Ecto neural progenitor cell (in vitro differentiated cells): ENCODE measurements around the gene BHLHE23.

ENCODE experiments used
- DNase-seq: peaks from one replicate; pipeline ENCODE4 v3.0.0-alpha.2; 2018; ENCODE audit warnings: low spot score

Gene BHLHE23

DNA sequence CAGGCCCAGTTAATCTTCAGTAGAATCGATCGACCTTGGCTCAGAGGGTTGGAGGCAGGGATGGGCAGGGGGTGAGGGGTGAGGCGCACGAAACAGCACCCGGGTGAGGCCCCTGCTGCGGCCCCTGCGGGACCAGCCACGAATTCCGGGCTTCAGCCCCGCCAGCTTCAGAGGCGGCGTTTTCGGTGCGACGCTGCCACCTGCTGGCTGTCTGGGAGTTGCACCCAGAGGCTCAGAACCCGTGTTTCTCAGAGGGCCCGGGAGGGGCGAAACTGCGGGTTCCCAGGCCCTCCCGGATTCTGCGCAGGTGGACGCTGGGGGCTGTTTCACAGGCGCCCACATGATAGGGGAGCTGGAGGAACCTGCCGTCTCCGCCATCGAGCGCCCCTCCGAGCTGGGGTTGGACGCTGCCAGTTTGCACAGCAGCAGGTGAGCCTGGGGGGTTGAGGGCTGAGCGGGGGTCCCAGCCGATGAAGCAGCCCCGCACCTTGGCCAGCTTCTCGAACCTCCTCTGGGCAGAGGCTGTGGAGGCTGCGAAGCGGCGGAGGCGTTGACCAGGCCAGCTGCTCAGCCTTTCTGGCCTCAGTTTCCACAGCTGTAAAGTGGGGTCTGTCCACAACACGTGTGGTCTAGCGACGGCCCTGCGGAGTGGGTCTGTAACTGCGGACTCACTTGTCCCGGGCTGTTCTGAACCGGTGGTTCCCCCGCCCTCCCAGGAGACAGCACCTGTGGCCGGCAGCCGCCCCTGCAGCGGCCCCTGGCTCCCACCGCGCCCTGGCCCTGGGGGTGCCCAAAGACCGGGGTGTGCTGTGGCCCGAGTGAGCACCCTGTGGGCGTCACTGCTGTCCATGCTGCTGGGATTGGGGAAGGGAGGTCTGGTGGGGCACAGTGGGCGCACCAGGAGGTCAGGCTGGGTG is 2.5 kb upstream of the BHLHE23 start:
- peak; percentile 90 for DNase-seq

DNA sequence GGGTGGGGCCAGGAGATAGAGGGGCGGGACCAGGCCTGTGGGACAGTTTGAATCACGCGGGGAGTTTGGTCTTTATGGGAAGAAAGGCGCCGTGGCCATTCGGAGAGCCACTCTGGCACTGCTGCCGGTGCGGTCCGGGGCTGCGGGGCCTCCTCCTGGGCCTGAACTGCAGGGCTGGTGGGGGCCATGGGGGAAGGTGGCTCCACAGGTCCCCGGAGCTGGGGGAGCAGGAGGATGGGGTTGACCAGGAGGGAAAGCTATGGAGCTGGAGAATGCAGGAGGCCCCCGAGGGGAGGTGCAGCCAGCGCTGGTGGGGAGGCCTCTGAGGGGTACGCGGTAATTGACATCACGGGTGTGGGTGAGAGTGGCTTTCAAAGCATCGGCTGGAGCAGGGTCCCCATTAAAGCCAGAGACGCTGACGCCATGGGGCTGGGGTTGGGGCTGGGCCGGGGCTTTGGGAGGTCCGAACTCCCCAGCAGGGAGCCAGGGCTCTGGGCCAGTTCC is 1.8 kb upstream of the BHLHE23 start:
- DNase-seq, result no peak

DNA sequence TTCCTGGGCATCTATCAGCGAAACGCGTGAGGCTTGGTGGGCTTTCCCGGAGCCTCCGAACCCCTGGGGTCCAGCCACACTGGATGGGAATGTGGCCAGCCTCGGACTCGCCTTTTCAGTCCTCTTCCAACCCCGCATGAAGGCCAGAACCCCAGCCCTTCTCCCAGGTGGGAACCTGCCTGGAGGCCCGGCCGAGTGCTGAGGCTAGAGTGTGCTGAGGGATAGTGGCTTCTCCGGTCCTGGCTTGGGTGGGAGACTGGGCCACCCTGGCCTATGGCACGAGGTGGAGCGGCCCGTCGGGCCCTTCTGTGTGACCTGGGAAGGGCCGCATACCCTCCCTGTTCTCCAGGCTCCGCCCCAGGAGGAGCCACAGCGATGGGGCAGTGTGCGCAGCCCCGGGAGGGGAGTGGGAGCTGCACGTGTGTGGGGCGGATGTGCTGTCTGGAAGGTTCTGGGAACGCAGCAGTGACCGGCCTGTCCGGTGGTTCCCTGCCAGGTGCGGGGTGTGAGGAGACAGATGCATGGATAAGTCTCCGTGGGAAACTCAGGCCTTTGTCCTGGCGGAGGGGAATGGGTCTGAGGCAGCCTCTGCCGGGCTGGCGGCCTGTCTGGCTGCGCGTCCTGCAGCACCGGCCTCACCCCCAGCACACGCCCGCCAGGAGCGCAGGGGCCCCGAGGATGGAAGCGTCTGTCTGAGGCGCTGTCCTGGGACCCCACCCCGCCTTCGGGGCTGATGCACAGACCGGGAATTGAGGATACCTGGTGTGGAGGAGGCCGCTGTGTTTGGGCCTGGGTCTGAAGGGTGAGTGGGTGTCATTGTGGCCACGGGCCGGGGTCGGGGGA is 1.1 kb upstream of the BHLHE23 start:
- peak; percentile 66 for DNase-seq

DNA sequence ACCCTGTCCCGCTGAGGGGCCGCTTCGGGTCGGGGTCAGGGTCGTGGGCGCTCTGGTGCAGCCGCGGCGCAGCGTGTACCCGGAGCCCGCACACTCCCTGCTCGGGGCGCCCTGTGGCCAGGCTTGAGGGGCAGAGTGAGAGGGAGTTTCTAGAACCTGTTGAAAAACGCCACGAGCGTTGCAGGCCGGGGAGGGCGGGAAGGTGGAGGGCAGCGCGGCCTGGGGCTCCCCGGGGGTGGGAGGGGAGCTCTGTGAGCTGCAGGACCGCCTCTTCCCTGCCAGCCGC is 539 bp upstream of the BHLHE23 start:
- DNase-seq, result no peak

DNA sequence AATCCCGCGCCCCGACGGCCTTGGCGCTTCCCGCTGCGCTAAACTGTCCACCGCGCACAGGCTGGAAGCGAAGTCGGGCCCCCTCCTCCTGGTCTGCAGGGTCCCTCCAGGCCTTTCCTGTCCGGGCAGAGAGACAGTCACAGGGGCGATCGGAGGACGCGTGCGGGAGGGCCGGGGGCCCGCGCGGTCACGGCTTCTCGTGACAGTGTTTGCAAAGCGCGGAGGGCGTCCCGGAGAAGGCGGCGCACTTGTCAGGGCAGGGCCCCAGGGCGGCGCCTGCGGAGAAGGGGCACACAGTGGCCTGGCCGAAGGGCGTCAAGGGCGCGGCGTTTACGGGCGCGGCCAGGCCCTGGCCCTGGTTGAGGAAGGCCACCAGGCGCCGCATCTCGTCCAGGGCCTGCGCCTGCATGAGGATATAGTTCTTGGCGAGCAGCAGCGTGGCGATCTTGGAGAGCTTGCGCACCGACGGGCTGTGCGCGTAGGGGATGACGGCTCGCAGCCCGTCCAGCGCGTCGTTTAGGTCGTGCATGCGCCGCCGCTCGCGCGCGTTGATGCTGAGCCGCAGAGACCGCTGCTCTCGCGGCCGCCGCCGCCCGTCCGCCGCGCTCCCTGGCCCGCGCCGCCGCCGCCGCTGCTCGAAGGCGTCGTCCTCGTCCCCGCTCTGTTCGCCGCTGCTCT is 763 bp downstream of the BHLHE23 start:
- no peak for DNase-seq

DNA sequence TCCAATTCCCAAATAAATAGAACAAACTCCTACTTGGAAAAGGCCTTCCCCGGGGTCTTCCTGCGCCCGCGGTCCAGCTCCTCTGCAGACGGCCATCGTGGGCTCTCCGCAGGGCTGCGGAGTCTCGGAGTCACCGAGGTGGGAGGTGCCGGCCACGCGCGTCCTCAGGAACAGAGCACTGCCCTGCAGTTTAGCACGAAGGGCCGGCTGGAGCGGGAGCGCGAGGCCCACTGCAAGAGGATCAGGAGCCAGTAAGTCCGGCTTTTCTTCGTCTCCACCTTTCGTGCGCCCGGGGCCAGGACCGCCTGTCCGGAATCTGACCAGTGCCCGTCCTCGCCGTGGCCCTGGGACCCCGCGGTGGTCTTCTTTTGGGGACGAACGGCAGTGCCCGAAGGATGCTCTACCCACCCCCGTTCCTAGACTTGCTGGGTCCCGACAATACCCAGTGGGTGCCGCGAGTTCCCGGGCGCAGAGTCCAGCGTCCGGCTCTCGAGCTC is 1.4 kb downstream of the BHLHE23 start:
- DNase-seq, result no peak

DNA sequence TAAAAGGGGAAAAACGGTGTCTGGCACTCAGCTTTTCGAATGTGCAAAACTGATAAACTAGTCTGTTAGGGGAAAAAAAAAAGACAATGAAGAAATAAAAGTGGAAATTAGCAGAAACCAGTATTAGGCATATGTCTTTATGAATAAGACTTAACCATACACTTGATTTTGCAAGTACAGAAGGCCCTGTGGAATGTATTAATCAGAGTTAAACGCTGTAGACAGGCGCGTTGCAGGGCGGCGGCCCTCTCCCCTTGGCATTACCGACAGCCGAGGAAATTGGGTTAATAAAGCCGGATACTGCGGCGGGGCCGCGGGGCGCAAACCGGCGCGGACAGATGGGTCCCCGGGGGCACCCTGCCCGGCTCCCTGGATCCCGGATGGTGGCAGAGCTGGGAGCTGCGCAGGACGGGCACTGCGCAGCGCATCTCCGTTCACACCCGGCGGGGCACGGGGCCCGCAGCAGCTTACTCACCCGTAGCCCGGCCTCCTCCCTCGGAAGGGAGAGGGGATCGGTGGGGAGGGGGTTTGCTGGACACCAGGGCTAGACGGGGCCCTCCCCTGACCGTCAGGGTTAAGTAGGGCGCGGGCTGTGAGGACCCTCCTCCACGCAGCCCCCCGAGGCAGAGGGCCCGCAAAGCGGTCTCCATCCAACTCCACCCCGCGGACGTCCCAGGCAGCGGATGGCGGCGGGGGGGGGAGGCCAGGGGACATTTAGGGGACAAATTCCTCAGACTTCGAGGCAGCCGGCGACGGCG is 2.0 kb downstream of the BHLHE23 start:
- DNase-seq, result no peak

DNA sequence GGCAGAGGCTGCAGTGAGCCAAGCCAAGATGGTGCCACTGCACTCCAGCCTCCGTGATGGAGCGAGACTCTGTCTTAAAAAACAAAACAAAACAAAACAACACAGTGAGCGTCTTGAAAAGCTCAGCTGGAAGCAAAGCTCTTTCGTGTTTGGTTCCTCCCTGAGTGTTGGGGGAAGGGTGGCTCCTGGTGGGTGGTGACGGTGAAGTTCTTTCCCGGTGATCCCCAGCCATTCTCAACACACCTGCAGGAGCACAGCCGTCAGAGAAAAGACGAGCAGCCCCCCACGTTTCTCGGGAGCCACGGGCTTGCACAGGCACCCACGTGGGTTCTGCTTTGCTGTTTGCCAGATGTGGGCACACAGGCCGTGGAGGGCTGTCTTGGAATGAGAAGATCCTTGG is 3.2 kb downstream of the BHLHE23 start:
- no peak for DNase-seq

DNA sequence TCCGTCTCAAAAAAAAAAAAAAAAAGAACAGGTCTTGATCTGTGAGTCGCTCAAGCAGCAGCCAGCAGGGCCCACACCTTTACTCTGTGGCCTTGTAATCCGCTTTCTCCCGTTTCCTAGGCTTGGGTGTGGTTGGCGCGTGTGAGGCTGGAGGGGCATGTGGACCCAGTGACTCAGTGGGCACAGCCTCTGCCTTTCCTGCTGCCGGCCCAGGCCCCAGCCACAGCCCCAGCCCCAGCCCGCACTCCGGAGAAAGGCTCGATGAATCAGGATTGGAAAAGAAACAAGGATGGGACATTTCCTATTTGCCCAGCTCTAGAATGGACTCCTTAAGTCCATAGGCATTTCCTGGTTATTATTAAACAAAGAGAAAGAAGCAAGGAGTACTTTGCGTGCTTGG is 4.3 kb downstream of the BHLHE23 start:
- no peak for DNase-seq

DNA sequence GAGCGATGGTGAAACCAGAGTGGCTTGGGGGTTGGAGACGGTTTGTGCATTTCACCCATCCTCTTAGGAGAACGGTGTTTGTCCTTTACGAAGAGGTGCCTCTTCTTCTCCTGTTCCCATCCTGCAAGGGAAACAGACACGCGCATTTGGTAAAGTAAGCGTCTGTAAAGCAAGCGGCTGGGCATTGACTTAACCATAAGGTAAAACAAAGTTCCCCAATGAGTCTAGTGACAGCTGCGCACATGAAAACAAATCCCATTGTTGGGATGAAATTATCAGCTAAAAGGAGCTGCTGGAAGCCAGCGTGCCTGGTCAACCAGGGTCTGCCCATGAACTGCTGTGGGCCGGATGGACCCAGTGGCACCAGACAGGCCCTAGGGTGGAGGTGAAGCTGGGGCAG is 5.8 kb downstream of the BHLHE23 start:
- no peak for DNase-seq

DNA sequence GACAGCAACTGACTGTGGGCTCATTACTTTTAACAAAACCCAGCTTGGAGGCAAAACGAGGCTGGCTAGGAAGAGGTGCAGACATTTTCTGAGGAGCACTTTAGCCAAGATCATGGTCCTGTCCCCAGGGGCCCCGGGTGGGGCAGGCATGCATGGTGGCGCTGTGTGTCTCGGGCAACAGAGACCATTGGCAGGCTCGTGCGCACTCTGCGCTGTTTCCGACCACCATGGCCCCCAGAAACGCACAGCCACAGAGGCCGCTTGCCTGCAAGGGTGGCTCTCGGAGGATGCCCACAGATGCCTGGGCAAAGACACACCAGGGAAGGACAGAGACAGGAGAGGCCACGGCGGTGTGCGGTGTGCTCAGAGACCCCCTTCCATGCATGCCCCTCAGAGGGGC is 6.7 kb downstream of the BHLHE23 start:
- no peak for DNase-seq

DNA sequence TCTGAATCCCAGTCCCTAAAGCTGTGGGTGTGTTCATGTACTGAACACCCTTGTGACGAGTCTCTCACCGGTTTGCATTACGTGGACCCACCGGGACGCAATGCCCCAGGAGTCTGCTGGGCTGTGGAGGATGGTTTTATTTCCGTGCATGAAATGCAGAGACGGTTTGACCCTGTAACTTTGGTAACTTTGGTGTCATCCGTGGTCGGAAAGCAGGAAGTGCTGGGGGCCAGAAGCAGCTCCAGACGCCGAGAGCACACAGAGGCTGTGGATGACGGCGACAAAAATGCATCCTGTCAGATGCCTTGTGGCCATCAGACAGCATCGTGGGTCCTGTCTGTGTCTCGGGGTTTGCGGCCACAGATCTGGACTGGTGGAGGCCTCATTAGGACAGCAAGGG is 7.2 kb downstream of the BHLHE23 start:
- no peak for DNase-seq

DNA sequence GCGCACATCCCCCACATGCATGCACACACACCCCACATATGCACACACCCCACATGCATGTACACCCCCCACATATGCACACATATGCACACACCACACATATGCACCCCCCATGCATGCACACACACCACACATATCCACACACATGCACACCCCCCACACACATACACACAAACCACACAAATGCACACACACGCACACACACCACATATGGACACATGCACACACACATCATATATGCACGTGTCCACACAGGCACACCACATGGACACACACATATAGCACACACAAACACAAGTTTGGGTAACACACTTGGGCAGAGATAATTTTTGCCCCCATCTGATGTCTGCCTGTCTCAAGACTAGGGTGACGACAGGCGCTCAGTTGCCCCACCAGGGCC is 8.3 kb downstream of the BHLHE23 start:
- no peak for DNase-seq

DNA sequence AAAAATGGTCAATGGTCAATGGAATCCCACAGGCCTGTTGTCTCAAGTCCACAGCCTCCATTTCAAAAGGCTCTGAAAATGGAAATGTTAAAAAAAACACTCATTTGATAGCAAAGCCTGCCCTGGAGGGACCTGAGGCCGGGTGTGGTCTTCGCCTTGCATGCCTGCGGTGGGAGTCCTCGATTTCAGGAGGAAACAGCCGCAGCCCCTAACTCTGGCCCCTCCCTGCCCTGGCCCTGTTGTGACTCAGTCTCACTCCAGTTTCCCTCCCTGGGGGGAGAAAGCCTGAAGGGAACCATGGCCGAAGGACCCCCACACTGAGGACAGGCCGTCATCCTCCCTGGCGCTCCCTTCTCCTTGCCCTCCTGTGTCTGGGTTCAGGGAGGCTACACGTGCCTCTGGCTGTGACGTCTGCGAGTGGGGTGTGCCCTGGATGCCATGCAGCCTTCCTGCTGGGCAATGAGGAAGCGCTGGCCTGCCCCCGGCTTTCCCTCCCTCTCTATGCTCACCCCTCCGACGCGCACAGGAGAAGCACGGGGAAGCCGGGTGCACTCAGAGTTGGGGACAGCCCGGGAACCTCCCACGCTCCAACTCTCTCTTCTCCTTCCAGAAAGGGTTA is 9.2 kb downstream of the BHLHE23 start:
- no peak for DNase-seq

DNA sequence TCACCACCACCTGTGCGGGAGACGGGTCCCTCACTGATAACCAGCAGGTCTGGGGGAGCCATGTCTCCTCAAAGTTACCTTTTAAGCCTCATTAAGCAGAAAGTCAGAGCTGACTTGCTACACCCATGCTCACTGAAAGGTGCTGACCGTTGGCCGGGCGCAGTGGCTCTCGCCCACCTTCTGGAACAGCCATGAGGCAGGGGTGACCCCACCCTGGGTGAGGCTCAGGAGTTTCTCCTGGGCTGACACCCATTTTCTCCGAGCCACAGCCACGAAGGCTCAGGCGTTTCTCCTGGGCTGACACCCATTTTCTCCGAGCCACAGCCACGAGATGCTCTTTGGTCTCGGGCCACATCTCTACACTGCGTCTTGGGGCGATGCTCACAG is 10.2 kb downstream of the BHLHE23 start:
- no peak for DNase-seq

DNA sequence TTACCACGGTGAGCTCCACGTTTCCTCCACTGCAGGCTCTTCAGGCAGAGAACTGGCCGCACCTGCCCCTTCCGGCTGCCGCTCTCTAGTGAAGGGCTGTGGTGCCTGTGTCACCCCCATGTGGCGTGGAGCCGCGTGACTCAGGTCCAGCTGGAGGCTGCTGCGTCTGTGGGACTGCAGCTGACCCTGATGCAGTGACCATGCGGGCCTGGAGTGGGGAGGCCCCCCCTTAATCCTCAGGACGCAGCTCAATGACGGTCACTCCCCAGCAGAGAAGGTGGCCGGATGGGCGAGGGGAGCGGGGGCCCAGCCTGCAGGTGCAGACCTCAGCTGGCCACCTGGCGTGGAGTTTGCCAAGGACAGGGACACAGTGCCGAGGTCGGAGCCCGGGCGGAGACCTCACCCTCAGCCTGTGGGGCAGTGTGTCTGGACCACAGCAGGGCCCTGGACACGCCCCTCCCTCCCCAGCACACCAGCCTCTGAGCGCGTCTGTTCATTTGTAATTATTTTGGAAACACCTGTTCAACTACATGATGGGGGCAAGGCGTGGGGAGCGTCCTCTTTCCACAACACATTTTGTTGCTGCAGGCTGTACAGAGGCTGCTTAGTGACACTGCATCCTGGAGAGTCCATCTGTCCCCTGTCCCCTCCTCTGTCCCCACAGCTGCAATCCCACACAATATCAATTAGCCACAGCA is 10.7 kb downstream of the BHLHE23 start:
- no peak for DNase-seq

DNA sequence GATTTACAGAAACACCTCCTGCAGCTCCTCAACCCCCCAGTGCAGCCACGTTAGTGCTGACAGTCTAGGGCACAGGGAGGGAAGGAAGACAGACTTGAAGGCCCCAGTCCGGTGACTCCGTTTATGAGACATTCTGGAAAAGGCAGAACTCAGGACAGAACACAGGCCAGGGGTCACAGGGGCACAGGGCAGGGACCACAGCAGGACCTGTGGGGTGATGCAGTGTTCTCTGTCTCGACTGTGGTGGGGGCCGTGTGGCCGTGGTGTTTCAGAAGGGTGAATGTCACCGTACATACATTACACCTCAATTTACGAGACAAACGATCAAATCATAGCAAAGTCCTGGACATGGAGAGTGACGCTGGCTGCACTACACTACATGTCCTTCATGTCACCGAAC is 11.3 kb downstream of the BHLHE23 start:
- no peak for DNase-seq

DNA sequence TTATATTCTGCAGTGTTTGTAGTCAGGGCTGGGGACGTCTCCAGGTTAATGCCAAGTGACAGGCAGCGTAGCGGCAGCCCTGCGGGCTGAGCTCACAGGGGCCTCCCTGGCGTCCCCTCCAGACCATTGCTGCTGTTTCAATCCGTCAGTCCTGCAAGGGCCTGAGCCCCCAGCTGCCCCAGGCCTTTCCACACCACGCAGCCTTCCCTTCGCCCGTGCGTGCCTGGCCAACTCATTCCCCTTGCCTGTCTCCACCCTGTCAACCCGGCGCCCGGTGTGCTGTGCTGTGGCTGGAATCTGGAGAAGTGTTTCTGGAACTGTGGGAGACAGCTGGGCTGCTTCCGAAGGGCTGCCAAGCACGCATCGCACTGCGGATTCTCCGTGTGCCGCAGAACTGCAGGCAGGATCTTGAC is 11.9 kb downstream of the BHLHE23 start:
- no peak for DNase-seq

DNA sequence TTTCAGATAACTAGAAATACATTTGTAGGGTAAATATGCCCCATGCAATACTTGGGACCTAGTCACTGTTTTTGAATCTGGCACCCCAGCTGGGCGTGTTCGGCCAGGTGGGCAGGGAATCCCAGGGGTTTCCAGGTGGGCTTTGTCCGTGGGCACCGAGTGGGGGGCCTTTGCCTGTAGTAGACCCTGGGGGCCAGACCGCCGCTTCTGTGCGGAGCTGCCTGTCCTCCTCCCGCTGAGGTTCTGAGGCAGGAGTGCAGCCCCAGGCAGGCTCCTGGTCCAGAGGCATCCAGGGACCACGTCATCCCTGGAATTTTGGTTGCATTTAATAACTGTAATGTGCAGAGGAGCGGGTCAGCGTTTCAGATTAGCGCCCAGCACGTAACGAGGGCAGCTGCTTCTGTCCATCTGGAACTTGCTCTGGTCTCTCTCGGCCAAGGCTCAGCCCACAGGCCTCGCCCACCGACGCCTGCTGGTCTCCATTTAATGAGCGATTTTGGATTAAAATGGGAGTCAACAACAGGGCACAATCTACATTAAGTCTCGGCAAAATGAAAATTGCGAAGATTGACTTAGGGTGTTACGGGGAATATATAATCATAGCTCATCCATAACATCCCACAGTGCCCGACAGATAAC is 12.8 kb downstream of the BHLHE23 start:
- no peak for DNase-seq

DNA sequence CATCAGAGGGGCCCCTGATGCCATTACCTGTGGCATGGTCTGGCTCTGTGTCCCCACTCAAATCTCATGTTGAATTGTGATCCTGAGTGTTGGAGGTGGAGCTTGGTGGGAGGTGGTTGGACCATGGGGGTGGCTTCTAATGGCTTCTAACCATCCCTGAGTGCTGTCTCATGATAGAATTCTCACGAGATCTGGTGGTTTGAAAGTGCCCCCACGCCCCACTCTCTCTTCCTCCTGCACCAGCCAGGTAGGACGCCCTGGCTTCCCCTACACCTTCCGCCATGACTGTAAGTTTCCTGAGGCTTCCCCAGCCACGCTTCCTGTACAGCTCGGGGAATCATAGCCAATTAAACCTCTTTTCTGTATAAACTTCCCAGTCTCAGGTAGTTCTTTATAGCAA is 14.9 kb downstream of the BHLHE23 start:
- DNase-seq, result no peak
